HepG2 (cell line): ENCODE data around the gene TNFAIP1. TPM values are rescaled to one million over a fixed set of nuclear protein-coding genes. Genes with fewer than 3 reads are reported as not detected.

Experiments used
- BRD4 ChIP-seq: sonication (generic); formaldehyde crosslinking; IDR thresholded peaks from 2 replicates; pipeline ENCODE4 v1.4.0; 2020; ENCODE audit warnings: missing genetic modification reagents
- EEA1 ChIP-seq: sonication (generic); formaldehyde crosslinking; IDR thresholded peaks from 2 replicates; pipeline ENCODE4 v1.5.1; 2020; ENCODE audit warnings: mild to moderate bottlenecking, missing genetic modification reagents, borderline replicate concordance
- FOXA1 ChIP-seq, 2 experiments: fragments of 450-650 bp in 1 of 2; sonication (generic) in 1 of 2; formaldehyde crosslinking in 1 of 2; IDR thresholded peaks; 2 replicates each; pipeline versions ENCODE4 v1.4.0 to v1.6.1; 2016 to 2020; ENCODE audit warnings: missing genetic modification reagents in 1 of 2
- KDM6A ChIP-seq: IDR thresholded peaks from 2 replicates; pipeline ENCODE4 v1.6.1; 2016; ENCODE audit warnings: low read depth
- KLF15 ChIP-seq: sonication (generic); formaldehyde crosslinking; IDR thresholded peaks from 2 replicates; pipeline ENCODE4 v1.8.1; 2023; ENCODE audit warnings: borderline replicate concordance, mild to moderate bottlenecking, inconsistent platforms, missing genetic modification reagents, mixed read lengths
- MATR3 ChIP-seq: sonication (generic); formaldehyde crosslinking; IDR thresholded peaks from 2 replicates; pipeline ENCODE4 v1.4.0; 2020; ENCODE audit warnings: missing genetic modification reagents
- MYC ChIP-seq: sonication (generic); formaldehyde crosslinking; IDR thresholded peaks from 2 replicates; pipeline ENCODE4 v1.9.0; 2021; ENCODE audit warnings: missing genetic modification reagents, borderline replicate concordance
- NFYC ChIP-seq: IDR thresholded peaks from 2 replicates; pipeline ENCODE4 v1.6.1; 2016; ENCODE audit warnings: missing genetic modification reagents, missing compliant biosample characterization
- PPARG ChIP-seq: conservative IDR thresholded peaks from 2 replicates; pipeline ENCODE4 v1.6.1; 2016; ENCODE audit warnings: missing biosample characterization, missing genetic modification reagents
- RFXANK ChIP-seq: IDR thresholded peaks from 2 replicates; pipeline ENCODE4 v1.6.1; 2016
- RXRB ChIP-seq: IDR thresholded peaks from 2 replicates; pipeline ENCODE4 v1.6.1; 2016; ENCODE audit warnings: borderline replicate concordance, missing genetic modification reagents, missing compliant biosample characterization
- SPEN ChIP-seq: sonication (generic); formaldehyde crosslinking; IDR thresholded peaks from 2 replicates; pipeline ENCODE4 v1.5.1; 2020; ENCODE audit warnings: low read depth, mild to moderate bottlenecking, missing genetic modification reagents
- SRSF4 ChIP-seq: fragments of 200-400 bp; formaldehyde crosslinking; IDR thresholded peaks from one replicate; pipeline ENCODE4 v1.6.1; 2018; ENCODE audit warnings: mild to moderate bottlenecking, low read depth, low read length, moderate library complexity; ENCODE audit not compliant: poor library complexity, severe bottlenecking
- U2AF2 ChIP-seq: fragments of 200-400 bp; formaldehyde crosslinking; IDR thresholded peaks from 2 replicates; pipeline ENCODE4 v1.6.1; 2017; ENCODE audit warnings: low read depth, mild to moderate bottlenecking, low read length
- ZBTB3 ChIP-seq: sonication (generic); formaldehyde crosslinking; IDR thresholded peaks from 2 replicates; pipeline ENCODE4 v1.4.0; 2020; ENCODE audit warnings: low read depth, mild to moderate bottlenecking, moderate library complexity, missing genetic modification reagents, borderline replicate concordance
- ZKSCAN5 ChIP-seq: sonication (generic); formaldehyde crosslinking; IDR thresholded peaks from 2 replicates; pipeline ENCODE4 v1.5.1; 2020; ENCODE audit warnings: mild to moderate bottlenecking, missing genetic modification reagents
- ZNF230 ChIP-seq: sonication (generic); formaldehyde crosslinking; IDR thresholded peaks from 2 replicates; pipeline ENCODE4 v1.4.0; 2020; ENCODE audit warnings: mild to moderate bottlenecking, missing genetic modification reagents
- ZNF296 ChIP-seq: sonication (generic); formaldehyde crosslinking; conservative IDR thresholded peaks from 2 replicates; pipeline ENCODE4 v1.5.0; 2020; ENCODE audit warnings: mild to moderate bottlenecking, missing genetic modification reagents
- ZNF30 ChIP-seq: sonication (generic); formaldehyde crosslinking; IDR thresholded peaks from 2 replicates; pipeline ENCODE4 v1.5.0; 2020; ENCODE audit warnings: mild to moderate bottlenecking, missing genetic modification reagents
- ZNF350 ChIP-seq: sonication (generic); formaldehyde crosslinking; IDR thresholded peaks from 2 replicates; pipeline ENCODE4 v1.4.0; 2020; ENCODE audit warnings: mild to moderate bottlenecking, low read depth, missing genetic modification reagents, borderline replicate concordance
- ZNF430 ChIP-seq: sonication (generic); formaldehyde crosslinking; IDR thresholded peaks from 2 replicates; pipeline ENCODE4 v1.9.0; 2021; ENCODE audit warnings: mild to moderate bottlenecking, missing genetic modification reagents
- ZNF44 ChIP-seq: sonication (generic); formaldehyde crosslinking; IDR thresholded peaks from 2 replicates; pipeline ENCODE4 v1.5.1; 2020; ENCODE audit warnings: mild to moderate bottlenecking, missing genetic modification reagents
- ZNF543 ChIP-seq: sonication (generic); formaldehyde crosslinking; IDR thresholded peaks from 2 replicates; pipeline ENCODE4 v1.4.0; 2020; ENCODE audit warnings: mild to moderate bottlenecking, missing genetic modification reagents
- ZNF556 ChIP-seq: sonication (generic); formaldehyde crosslinking; IDR thresholded peaks from 2 replicates; pipeline ENCODE4 v1.4.0; 2020; ENCODE audit warnings: mild to moderate bottlenecking, missing genetic modification reagents, borderline replicate concordance
- polyA plus RNA-seq, 8 experiments: library from polyadenylated mRNA; depleted of rRNA in 3 of 8; stranded (reverse) in 7 of 8; unstranded in 1 of 8; fragments of >200 nt; fragmentation: Illumina TruSeq in 4 of 8; extraction: Trizol in 4 of 8; gene quantifications; 2 replicates each; pipeline versions ENCODE4 v1.2.1 to v1.2.3, GENCODE V29; 2011 to 2016; ENCODE audit warnings: low read depth in 4 of 8, missing spikeins in 1 of 8, mixed read lengths in 1 of 8; ENCODE audit not compliant: insufficient read depth in 1 of 8
- total RNA-seq, 5 experiments: library from RNA; depleted of rRNA; stranded (reverse); fragments of >200 nt; fragmentation: Illumina TruSeq; extraction: Trizol; gene quantifications; 2 replicates each; pipeline ENCODE4 v1.2.3, GENCODE V29; 2016; ENCODE audit warnings: low read depth in 1 of 5
- TF ChIP-seq, protein P1 (sequence below): sonication (generic); formaldehyde crosslinking; IDR thresholded peaks from 2 replicates; pipeline ENCODE4 v1.8.0; 2022; ENCODE audit warnings: mild to moderate bottlenecking, missing genetic modification reagents, moderate library complexity
- TF ChIP-seq, protein P2 (sequence below): sonication (generic); formaldehyde crosslinking; IDR thresholded peaks from 2 replicates; pipeline ENCODE4 v1.4.0; 2020; ENCODE audit warnings: mild to moderate bottlenecking, missing genetic modification reagents
- TF ChIP-seq, protein P3 (sequence below): sonication (generic); formaldehyde crosslinking; conservative IDR thresholded peaks from 2 replicates; pipeline ENCODE4 v1.4.0; 2020; ENCODE audit warnings: missing genetic modification reagents

The TNFAIP1 gene
- total and polyA plus RNA-seq, 2 of the 13 experiments (the other 11 are each of a cell fraction or from before 2014, with no cell fraction given), result 17.5 to 40.6 TPM

DNA sequence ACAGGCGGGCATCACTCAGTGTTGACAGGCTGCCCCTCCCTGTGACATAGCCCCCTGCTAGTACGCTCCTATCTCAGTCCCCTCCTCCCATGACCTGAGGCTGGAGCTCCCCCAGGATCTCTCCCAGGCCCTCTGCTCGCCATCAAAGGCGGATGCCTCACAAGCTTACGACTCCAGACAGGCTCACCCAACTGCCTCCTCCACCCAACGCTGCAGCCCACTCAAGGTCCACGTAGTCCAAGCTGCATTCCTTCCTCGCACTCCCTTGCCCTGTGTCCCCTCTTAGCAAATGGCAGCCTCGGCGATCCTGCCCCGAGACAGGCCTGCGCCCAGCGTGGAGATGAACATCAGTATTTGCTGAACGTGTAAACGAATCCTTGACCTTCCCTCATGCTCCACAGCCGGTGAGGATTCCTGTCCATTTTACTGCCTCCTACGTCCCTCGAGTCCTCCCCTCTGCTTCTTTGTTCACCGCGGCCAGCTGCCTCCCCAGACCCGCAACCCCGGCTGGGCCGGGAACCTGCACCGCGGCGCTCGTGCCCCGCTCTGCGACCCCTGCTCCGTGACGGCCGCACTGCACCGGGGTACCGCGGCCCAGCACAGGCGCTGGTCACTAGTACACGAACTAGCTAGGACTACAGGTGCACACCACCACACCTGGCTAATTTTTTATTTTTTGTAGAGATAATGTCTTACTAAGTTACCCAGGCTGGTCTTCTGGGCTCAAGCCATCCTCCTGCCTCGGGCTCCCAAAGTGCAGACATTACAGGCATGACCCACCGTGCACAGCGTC is 17.4 kb upstream of the TNFAIP1 start (continued):
- TF ChIP-seq SRSF4 (no peak), MYC (CRISPR knock-in tag) (no peak), ZBTB3 (CRISPR knock-in tag) (peak; percentile 46; the same call in 1 of the 2 replicates), NFYC (no peak), PPARG (CRISPR knock-in tag) (no peak), ZNF230 (CRISPR knock-in tag) (peak; percentile 15; the same call in 1 of the 2 replicates), ZKSCAN5 (CRISPR knock-in tag) (no peak), U2AF2 (no peak), ZNF556 (CRISPR knock-in tag) (no peak), RFXANK (CRISPR knock-in tag) (no peak), ZNF44 (CRISPR knock-in tag) (0 out of 2 replicates have a peak, but pooled peaks have one; percentile 40), ZNF350 (no peak), EEA1 (CRISPR knock-in tag) (no peak), BRD4 (CRISPR knock-in tag) (no peak), ZNF543 (CRISPR knock-in tag) (no peak), ZNF30 (CRISPR knock-in tag) (0 out of 2 replicates have a peak, but pooled peaks have one; percentile 89), SPEN (CRISPR knock-in tag) (no peak), ZNF430 (CRISPR knock-in tag) (peak; percentile 16; the same call in 1 of the 2 replicates), MATR3 (CRISPR knock-in tag) (no peak), RXRB (CRISPR knock-in tag) (no peak), KLF15 (no peak), ZNF296 (CRISPR knock-in tag) (no peak), FOXA1 (IDR thresholded peaks at IDR 0.05) (no peak), FOXA1 (CRISPR knock-in tag; IDR thresholded peaks at IDR 0.05) (0 out of 2 replicates have a peak, but pooled peaks have one; percentile 4), KDM6A (CRISPR knock-in tag) (no peak)
- TF ChIP-seq, protein P1, sequence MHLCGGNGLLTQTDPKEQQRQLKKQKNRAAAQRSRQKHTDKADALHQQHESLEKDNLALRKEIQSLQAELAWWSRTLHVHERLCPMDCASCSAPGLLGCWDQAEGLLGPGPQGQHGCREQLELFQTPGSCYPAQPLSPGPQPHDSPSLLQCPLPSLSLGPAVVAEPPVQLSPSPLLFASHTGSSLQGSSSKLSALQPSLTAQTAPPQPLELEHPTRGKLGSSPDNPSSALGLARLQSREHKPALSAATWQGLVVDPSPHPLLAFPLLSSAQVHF (CRISPR knock-in tag), result 0 out of 2 replicates have a peak, but pooled peaks have one; percentile 11
- TF ChIP-seq, protein P2, sequence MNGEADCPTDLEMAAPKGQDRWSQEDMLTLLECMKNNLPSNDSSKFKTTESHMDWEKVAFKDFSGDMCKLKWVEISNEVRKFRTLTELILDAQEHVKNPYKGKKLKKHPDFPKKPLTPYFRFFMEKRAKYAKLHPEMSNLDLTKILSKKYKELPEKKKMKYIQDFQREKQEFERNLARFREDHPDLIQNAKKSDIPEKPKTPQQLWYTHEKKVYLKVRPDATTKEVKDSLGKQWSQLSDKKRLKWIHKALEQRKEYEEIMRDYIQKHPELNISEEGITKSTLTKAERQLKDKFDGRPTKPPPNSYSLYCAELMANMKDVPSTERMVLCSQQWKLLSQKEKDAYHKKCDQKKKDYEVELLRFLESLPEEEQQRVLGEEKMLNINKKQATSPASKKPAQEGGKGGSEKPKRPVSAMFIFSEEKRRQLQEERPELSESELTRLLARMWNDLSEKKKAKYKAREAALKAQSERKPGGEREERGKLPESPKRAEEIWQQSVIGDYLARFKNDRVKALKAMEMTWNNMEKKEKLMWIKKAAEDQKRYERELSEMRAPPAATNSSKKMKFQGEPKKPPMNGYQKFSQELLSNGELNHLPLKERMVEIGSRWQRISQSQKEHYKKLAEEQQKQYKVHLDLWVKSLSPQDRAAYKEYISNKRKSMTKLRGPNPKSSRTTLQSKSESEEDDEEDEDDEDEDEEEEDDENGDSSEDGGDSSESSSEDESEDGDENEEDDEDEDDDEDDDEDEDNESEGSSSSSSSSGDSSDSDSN (CRISPR knock-in tag), result peak; percentile 65
- TF ChIP-seq, protein P3, sequence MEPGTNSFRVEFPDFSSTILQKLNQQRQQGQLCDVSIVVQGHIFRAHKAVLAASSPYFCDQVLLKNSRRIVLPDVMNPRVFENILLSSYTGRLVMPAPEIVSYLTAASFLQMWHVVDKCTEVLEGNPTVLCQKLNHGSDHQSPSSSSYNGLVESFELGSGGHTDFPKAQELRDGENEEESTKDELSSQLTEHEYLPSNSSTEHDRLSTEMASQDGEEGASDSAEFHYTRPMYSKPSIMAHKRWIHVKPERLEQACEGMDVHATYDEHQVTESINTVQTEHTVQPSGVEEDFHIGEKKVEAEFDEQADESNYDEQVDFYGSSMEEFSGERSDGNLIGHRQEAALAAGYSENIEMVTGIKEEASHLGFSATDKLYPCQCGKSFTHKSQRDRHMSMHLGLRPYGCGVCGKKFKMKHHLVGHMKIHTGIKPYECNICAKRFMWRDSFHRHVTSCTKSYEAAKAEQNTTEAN (CRISPR knock-in tag), result no peak
